Smooth muscle cell of the brain vasculature (primary cell): ENCODE results near the gene PROKR2.

ENCODE experiments used
- DNase-seq: peaks from one replicate; pipeline ENCODE4 v3.0.0-alpha.2; 2012; ENCODE audit warnings: low read depth, low spot score

The PROKR2 gene

DNA sequence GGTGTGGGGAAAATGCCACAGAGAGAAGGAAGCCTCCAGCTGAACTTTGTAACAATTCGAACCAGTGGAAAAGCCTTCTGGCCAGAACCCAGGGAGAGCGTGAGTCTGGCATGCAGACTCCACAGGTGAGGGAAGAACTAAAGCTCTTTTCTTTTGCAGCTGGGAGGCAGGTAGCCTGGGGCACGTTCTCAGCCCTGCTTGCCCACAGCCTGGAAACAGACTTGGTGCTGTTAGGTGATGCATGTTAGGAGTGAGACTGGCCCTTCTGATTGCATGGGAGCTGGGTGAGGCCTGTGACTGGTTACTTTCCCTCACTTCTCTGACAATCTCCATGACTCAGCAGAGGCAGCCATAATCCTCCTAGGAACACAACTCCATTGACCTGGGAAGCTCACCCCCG, 34.2 kb downstream of the PROKR2 start:
- no peak for DNase-seq

DNA sequence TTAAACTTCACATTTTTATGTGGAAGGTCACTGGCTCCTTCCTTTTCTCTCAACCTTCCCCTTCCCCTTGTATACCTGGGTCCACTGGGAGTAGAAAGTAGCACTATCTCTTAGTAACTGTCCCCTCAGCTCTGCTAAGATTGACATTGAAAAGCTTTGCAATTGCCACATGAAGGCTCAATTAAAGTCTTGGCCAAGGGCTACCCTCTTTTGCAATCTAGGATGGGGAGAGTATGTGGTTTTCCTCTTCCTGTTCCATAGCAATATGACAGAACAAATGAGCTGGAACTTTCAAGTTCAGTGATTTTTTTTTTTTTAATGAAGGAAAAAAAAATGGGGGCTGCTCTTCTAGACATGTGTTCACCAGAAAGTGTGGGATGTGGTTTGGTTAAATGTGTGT, 37.1 kb downstream of the PROKR2 start:
- DNase-seq: no peak

DNA sequence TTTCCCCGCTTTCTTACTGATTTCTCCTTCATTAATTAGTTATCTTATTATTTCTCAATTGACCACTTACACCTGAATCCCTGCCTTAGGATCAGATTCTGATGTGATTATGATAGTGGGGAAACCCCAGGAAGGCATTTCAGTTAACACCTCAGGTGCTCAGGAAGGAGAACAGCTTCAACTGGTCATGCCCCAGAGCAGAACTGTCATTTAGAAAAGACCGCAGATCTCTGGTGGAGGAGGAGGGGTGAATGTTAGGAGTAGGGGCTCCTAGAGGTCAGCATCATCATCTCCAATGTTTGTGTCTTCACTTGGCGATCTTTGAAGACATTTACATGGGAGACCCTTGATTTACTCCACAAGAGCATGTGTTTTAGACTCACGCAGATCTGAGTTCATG, 44.5 kb downstream of the PROKR2 start:
- no peak for DNase-seq

DNA sequence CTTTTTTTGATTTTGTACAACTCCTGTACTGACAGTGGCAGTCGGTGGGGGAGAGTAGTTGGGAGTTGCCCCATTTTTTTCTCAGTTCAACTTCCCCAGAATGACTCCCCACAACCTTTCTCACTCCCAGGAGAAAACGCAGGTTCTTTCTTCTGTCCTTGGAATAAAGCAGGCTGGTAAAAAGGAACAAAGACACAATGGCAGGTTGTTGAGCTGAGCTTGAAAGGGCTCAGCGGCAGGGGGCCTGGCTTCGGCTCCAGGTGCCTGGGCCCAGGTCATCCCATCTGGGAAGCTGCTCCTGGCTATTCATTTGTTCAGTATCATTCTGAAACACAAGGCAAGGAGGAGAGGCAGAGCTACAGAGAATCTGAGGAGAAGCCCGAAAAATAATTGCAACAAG, 46.2 kb downstream of the PROKR2 start:
- DNase-seq: no peak

DNA sequence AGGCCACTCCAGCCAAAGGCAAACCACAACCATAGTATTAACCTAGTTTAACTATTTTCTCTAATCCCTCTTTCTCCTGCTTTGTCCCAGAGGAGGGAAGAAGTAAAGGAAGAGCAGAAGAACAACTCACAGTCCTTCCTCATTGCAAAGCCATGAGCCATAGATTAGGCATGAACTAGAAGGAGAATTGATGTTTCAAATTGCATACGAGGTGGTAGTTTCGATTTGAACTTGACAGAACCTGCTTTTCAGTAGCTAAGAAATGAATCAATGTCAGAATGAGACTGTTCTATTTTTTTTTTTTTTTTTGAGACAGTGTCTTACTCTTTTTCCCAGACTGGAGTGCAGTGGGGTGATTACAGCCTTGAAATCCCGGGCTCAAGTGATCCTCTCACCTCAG, 48.3 kb downstream of the PROKR2 start:
- no peak for DNase-seq

DNA sequence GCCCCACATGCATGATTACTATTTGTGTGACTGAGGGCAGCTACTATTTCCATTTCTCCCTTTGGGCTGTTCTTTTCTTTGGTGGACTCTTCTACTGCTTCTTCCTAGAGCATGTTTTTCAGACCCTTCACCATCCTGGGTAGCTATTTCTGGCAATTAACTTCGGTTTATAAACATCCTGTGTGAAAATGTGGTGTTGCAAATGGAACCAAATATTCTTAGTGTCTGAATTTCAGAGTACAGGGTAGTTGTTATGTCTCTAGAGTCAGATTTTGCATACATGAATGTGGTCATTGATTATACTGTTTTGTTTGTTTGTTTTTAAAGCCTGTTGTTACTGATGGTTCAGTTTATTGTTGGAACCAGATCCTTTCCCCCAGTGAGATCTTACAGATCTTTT, 49.7 kb downstream of the PROKR2 start:
- no peak for DNase-seq
